BJ (cell line): ENCODE measurements around the gene HEPN1. TPM values are rescaled to one million over a fixed set of nuclear protein-coding genes. Genes with fewer than 3 reads are reported as not detected.

Experiments used
- CTCF ChIA-PET: fragments of 350-600 bp; formaldehyde crosslinking; extraction: SDS; loops from one replicate; lab custom pipeline; 2021; ENCODE audit warnings: antibody characterized with exemption, inconsistent platforms; lab: Yijun Ruan, JAX
- POLR2A ChIA-PET: fragments of 300-600 bp; sonication (Branson Sonifier 250); formaldehyde crosslinking; extraction: SDS; loops from one replicate; lab custom pipeline; 2021; ENCODE audit warnings: antibody characterized with exemption; lab: Charles Lee
- DNase-seq: peaks from one replicate; pipeline ENCODE4 v3.0.0-alpha.2; 2011; ENCODE audit warnings: low read depth
- H3K27me3 ChIP-seq: 2 replicates; pipeline ENCODE4 v1.6.0; 2011; ENCODE audit warnings: low read length; ENCODE audit not compliant: control insufficient read depth, insufficient read depth
- H3K36me3 ChIP-seq: 2 replicates; pipeline ENCODE4 v1.5.1; 2011; ENCODE audit warnings: low read length; ENCODE audit not compliant: control insufficient read depth, insufficient read depth
- H3K4me3 ChIP-seq: 2 replicates; pipeline ENCODE4 v1.5.1; 2011; ENCODE audit warnings: low read depth, mild to moderate bottlenecking, control low read depth, low read length
- CTCF ChIP-seq: IDR thresholded peaks from 2 replicates; pipeline ENCODE4 v1.5.1; 2011; ENCODE audit warnings: low read depth, mild to moderate bottlenecking, control low read depth, inconsistent platforms, low read length, moderate library complexity; ENCODE audit not compliant: insufficient read depth
- polyA plus RNA-seq: library from polyadenylated mRNA; depleted of rRNA; stranded (reverse); fragments of >200 nt; gene quantifications from 2 replicates; pipeline ENCODE4 v1.2.3, GENCODE V29; 2011

The HEPN1 gene
- polyA plus RNA-seq, 1 experiment, result not detected

- Histone ChIP-seq H3K27me3 (peaks cover 41% of the 10 kb centered on the region), H3K36me3 (no peaks in the 10 kb centered on the region), H3K4me3 (no peak overlapping the region)
- ChIA-PET POLR2A (no interaction called here), CTCF (interaction anchor here (1.6 kb wide), 1 partner anchor 10 kb away, joined by 6 read pairs; no protein-coding TSS in a partner anchor)
- no peak for TF ChIP-seq CTCF
- DNase-seq, result no peak
Observed at GRCh38 chr11:124872741-124873140, 46.3 kb upstream of the HEPN1 start.

DNA sequence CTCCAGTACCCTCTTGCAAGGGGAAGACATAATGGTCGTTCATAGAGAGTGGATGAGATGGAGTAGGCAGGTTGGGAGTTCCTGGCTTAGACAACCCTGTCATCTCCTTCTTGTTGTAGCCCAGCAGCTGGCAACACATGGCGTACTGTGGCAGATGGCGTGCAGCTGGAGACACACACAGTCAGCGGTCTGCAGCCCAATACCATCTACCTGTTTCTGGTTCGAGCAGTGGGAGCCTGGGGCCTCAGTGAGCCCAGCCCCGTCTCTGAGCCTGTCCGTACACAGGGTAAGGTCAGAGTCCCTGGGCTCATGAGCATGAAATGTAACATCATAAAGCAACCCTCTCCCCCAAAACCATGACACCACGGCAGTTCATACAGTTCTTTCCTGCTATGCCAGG lies 45.1 kb upstream of the HEPN1 start:
- TF ChIP-seq CTCF, result no peak
- no peak for DNase-seq
- peaks cover 29% of the 10 kb centered on the region for H3K27me3 ChIP-seq
- H3K4me3 ChIP-seq, result no peak overlapping the region
- ChIA-PET CTCF (interaction anchor here (0.6 to 3.0 kb wide), 2 partner anchors 8 to 36 kb away, joined by 4 to 26 read pairs; partner anchors contain the start of gene ROBO3), POLR2A (no interaction called here)
- H3K36me3 ChIP-seq, result no peaks in the 10 kb centered on the region

DNA sequence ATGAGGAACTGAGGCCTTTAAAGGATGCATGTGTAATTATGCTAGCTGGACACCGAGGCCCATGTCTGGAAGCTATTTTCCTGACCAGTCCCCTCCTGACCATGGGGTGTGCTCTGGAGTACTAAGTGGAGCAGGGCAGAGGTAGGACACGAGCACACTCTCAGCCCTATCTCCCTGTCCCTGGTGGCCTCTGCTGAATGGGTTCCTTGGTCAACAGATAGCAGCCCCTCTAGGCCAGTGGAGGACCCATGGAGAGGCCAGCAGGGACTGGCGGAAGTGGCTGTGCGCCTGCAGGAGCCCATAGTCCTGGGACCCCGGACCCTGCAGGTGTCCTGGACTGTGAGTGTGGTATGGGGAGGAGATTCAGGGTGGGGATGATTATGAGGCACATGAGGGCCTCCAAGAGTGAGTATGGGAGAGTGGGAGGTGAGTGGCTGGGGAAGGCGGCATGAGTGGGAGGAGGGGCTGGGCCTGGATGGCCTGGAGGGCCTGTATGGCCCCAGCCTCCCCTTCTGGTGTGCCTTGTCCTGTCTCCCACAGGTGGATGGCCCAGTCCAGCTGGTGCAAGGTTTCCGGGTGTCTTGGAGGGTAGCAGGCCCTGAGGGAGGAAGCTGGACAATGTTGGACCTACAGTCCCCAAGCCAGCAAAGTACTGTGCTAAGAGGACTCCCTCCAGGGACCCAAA lies 44.3 kb upstream of the HEPN1 start:
- TF ChIP-seq CTCF, result no peak
- no peak overlapping the region for H3K4me3 ChIP-seq
- H3K36me3 ChIP-seq, result no peaks in the 10 kb centered on the region
- CTCF ChIA-PET, result interaction anchor here (0.6 to 3.0 kb wide), 3 partner anchors 8 to 37 kb away, joined by 4 to 26 read pairs (median 16); partner anchors contain the start of gene ROBO3
- DNase-seq, result no peak
- POLR2A ChIA-PET, result no interaction called here
- peaks cover 23% of the 10 kb centered on the region for H3K27me3 ChIP-seq

- H3K4me3 ChIP-seq, result peak overlapping the region; percentile 68; the same call in 1 of the 2 replicates
- no peak for DNase-seq
- H3K36me3 ChIP-seq, result no peaks in the 10 kb centered on the region
- ChIA-PET POLR2A (no interaction called here), CTCF (interaction anchor here (1.3 to 3.0 kb wide), 16 partner anchors 9 to 257 kb away, joined by 3 to 26 read pairs (median 8); partner anchors contain the start of genes CCDC15, HEPACAM, HEPN1 and MSANTD2)
- H3K27me3 ChIP-seq, result peaks cover 16% of the 10 kb centered on the region
- no peak for TF ChIP-seq CTCF
Observed at GRCh38 chr11:124875401-124875800, 43.6 kb upstream of the HEPN1 start.
